OCI-LY3 (cell line): ENCODE data around the gene IDH3A.

Experiments
- EZH2phosphoT487 ChIP-seq: fragments of 200-600 bp; shearing (Covaris generic); IDR thresholded peaks from 2 replicates; pipeline ENCODE4 v1.6.1; 2018; ENCODE audit warnings: antibody characterized with exemption, mixed run types, low read depth
- TF ChIP-seq, protein P1 (sequence below): fragments of 200-600, 300-600 bp; sonication (generic); IDR thresholded peaks from 2 replicates; pipeline ENCODE4 v1.5.1; 2014; ENCODE audit warnings: antibody characterized with exemption, low read length, low read depth

DNA sequence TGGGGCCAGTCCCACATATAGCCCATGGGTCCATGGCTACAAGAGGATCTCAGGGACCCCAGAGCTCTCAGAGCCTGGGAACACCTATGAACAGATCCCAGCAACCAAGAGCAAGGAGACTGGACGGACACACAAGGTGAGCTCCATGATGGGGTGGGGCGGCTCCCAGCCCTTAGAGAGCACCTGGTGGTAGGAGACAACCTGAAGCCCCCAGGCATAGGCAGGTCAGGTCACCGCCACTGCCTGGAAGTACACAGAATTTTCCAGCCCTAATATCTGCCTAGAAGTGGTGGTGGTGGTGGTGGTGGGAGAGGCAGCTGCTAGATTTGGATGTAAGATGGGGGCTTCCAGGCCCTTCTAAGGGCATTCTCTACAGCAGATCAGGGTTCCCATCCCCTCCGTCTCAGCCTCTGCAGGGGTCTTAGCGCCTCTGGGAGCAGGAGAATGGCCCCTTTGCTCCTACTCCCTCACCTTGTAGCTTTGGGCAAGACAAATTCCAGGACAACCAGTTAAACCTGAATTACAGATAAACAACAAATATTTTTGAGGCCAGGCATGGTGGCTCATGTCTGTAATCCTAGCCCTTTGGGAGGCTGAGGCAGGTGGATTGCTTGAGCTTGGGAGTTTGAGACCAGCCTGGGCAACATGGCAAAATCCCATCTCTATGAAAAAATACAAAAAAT, 47.6 kb upstream of the IDH3A start:
- TF ChIP-seq, protein P1, sequence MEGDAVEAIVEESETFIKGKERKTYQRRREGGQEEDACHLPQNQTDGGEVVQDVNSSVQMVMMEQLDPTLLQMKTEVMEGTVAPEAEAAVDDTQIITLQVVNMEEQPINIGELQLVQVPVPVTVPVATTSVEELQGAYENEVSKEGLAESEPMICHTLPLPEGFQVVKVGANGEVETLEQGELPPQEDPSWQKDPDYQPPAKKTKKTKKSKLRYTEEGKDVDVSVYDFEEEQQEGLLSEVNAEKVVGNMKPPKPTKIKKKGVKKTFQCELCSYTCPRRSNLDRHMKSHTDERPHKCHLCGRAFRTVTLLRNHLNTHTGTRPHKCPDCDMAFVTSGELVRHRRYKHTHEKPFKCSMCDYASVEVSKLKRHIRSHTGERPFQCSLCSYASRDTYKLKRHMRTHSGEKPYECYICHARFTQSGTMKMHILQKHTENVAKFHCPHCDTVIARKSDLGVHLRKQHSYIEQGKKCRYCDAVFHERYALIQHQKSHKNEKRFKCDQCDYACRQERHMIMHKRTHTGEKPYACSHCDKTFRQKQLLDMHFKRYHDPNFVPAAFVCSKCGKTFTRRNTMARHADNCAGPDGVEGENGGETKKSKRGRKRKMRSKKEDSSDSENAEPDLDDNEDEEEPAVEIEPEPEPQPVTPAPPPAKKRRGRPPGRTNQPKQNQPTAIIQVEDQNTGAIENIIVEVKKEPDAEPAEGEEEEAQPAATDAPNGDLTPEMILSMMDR: no peak
- no peak for TF ChIP-seq EZH2phosphoT487
